Erythroblast (primary cell): Measurements from ENCODE around the gene GPC4.

Experiments used
- DNase-seq, 2 experiments: peaks; one replicate each; lab custom pipeline; 2025; lab: John Stamatoyannopoulos, UW
- GATA1 ChIP-seq: IDR thresholded peaks from 2 replicates; pipeline ENCODE4 v1.6.1; 2011; ENCODE audit warnings: low read depth, mild to moderate bottlenecking, control low read depth, low read length, moderate library complexity
- POLR2A ChIP-seq: IDR thresholded peaks from 2 replicates; pipeline ENCODE4 v1.6.1; 2011; ENCODE audit warnings: mild to moderate bottlenecking, low read length

The GPC4 gene

DNA sequence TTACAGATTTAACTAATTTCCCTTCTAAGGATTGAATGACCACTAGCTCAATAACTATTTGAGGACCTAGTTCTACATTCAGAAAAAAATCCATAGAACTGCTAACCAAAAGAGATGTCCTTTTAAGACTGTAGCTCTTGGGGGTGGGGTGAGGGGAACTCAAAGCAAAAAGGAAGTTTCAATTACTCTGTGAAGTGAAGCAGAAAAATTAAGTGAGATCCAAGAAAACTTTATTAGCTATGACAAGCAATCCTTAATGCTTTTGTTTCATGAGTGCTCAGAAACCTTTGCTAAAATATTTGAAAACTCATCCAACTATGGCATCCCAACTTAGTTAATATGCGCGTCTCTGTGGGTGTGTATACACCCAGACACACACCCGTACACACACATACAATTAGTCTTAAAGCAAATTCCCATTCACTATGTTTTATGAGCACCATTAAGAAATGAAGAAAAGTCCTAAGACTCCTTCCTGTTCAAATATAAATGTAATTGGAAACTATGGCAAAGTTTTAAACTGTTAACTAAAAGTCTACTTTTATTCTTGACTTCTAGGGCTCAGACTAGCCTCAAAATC lies 44.5 kb downstream of the GPC4 start:
- TF ChIP-seq GATA1: no peak
- no peak for TF ChIP-seq POLR2A

DNA sequence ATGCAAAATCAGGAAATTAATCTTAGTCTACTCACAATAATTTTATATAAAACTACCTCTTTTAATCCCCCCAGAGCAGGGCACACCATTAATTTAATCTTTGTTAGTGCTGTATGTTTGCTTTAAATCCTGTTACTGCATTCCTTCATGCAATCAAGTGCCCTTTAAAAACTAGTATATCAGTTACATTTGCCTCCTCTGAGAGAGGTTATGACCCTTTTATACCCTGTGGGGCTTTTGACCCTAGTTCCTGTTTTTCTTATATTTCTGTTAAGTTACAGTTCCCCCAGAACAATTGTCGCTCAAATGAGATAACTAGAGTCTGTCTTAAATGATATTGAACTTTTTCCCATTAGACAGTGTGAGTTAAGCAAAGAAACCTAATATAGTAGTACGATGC lies 46.2 kb downstream of the GPC4 start:
- no peak for DNase-seq
- TF ChIP-seq GATA1 (no peak), POLR2A (no peak)

More for the DNA sequence above, 44.5 kb downstream of the GPC4 start:
- no peak for DNase-seq

GRCh38 chrX:133366735-133367134 lies 48.6 kb downstream of the GPC4 start:
- no peak for DNase-seq
- TF ChIP-seq GATA1 (no peak), POLR2A (no peak)

DNA sequence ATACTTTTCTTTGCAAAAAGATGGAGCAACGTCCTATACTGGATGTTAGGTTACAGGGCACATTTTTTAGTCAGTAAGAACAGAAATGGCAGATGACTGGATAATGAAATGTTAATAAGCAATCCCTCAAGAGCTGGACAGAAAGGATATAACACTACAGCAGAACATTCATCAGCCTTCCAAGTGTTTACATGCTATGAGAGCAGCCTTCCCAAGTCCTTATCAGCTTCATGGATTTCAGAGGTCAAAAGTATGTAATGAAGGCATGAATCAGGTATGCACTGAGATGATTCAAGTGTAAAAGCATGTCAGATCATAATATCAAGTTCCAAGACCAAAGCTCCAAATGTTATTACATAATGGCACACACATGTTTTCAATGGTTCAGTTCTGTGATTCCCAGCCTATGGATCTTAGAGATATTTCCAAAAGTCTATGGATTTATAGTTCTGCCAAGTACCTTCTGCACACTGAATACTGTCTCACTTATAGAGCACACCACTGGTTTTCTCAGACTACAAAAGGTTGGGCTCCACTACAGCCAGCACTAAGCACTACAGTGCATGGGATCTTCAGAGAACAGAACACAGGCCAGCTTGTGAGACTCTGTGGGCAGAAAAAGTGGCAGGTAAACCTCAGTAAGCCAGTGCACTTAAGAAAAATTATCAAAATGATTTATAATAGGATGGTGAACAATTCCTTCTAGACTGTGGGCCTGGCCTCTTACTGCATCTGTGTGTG lies 49.2 kb downstream of the GPC4 start:
- no peak for TF ChIP-seq POLR2A
- no peak for TF ChIP-seq GATA1
- DNase-seq: no peak

GRCh38 chrX:133364865-133365264 lies 50.4 kb downstream of the GPC4 start:
- no peak for DNase-seq
- TF ChIP-seq POLR2A (no peak), GATA1 (no peak)

GRCh38 chrX:133364196-133364595 lies 51.1 kb downstream of the GPC4 start:
- TF ChIP-seq GATA1 (no peak), POLR2A (no peak)
- DNase-seq: no peak

DNA sequence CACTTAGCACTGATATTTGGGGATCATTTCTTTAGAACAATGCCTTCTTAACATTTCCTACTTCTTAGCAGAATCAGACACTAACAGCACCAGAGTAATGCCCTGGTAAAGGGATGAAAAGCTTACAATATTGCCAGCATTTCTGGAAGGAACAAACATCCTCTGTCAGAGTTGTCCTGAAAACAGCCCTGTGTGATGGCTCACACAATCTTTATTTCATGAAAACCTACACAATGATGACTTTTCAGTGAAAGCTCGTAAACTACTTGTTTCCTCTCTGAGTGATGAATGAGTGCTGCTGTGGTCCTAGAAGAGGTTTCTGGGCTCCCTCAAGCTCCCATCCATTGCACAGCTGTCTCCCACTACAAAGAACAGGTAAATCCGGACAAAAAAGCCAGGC lies 52.8 kb downstream of the GPC4 start:
- TF ChIP-seq POLR2A: no peak
- TF ChIP-seq GATA1: no peak
- no peak for DNase-seq

GRCh38 chrX:133359466-133359865 lies 55.8 kb downstream of the GPC4 start:
- no peak for DNase-seq

GRCh38 chrX:133353233-133353632 lies 62.1 kb downstream of the GPC4 start:
- no peak for DNase-seq
- TF ChIP-seq POLR2A: no peak
- no peak for TF ChIP-seq GATA1

More at GRCh38 chrX:133359466-133359865, 55.8 kb downstream of the GPC4 start:
- no peak for TF ChIP-seq GATA1
- no peak for TF ChIP-seq POLR2A

DNA sequence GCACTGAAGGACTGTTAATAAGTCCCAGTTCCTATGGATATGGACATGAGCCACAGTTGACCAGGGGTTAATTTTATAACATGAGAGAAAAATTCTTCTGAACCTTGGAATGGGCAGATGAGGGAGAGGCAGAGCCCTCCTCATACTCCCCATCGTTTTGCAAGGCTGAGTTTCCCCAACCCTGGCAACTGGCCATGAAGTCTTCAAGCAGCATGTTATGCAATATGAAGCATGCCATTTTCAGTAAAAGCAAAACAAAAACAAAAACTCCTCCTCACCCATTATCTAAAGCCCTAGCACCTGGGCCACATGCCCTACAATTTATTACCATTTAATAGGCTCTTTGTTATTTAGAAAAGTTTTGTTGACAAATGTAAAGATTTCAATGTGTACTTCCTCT lies 64.5 kb downstream of the GPC4 start:
- TF ChIP-seq GATA1 (no peak), POLR2A (no peak)
- no peak for DNase-seq

- DNase-seq: no peak
- TF ChIP-seq GATA1: no peak
- no peak for TF ChIP-seq POLR2A
Observed at GRCh38 chrX:133346026-133346425, 69.3 kb downstream of the GPC4 start.

GRCh38 chrX:133339566-133339965 lies 75.7 kb downstream of the GPC4 start:
- no peak for DNase-seq
- TF ChIP-seq POLR2A (no peak), GATA1 (no peak)

GRCh38 chrX:133337250-133337649 lies 78.0 kb downstream of the GPC4 start:
- TF ChIP-seq GATA1 (no peak), POLR2A (no peak)
- no peak for DNase-seq

GRCh38 chrX:133335027-133335426 lies 80.3 kb downstream of the GPC4 start:
- DNase-seq: peak in 1 of 2 experiments; percentile 4

More at GRCh38 chrX:133335027-133335426, 80.3 kb downstream of the GPC4 start:
- TF ChIP-seq POLR2A (no peak), GATA1 (no peak)
